Measurements from ENCODE around the gene ANGPTL8.

DNA sequence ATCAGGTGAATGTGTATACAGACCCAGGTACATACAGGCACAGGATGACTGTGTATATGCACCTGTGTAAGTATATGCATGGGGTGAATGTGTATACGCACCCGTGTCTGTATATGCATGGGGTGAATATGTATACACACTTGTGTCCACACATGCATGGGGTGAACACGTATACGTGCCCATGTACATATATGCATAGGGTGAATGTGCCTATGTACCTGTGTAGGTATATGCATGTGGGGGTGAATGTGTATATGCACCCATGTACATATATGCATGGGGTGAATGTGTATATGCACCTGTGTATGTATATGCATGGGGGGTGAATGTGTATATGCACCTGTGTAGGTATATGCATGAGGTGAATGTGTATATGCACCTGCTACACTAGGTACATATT lies 6.9 kb upstream of the ANGPTL8 start:
- no peak for TF ChIP-seq EZH2phosphoT487 (IDR thresholded peaks at IDR 0.05; ENCODE audit: unreplicated experiment)
- TF ChIP-seq CTCF (conservative IDR thresholded peaks at IDR 0.05; ENCODE audit: low read depth in 2 of 2) = no peak
- TF ChIP-seq JUNB (IDR thresholded peaks at IDR 0.05; ENCODE audit: unreplicated experiment) = no peak
- TF ChIP-seq CREB1 (CRISPR knock-in tag; IDR thresholded peaks at IDR 0.05; ENCODE audit: low read depth) = no peak
